KG1 (cell line): ENCODE data around the gene NAV3.
"Not testable (repeated sequence)": the region's sequence is repeated elsewhere in the genome, so short reads cannot be mapped to it uniquely, and the experiment has no call there.

Source experiments
- DNase-seq: peaks from one replicate; lab custom pipeline; 2025; lab: John Stamatoyannopoulos, UW

Gene NAV3

DNA sequence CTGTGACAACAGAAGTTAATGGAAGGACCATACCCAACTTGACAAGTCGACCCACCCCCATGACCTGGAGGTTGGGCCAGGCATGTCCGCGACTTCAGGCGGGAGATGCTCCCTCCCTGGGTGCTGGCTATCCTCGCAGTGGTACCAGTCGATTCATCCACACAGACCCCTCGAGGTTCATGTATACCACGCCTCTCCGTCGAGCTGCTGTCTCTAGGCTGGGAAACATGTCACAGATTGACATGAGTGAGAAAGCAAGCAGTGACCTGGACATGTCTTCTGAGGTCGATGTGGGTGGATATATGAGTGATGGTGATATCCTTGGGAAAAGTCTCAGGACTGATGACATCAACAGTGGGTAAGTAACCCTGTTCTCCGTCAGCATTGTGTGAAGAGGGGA is 220.1 kb downstream of the NAV3 start:
- no peak for DNase-seq

DNA sequence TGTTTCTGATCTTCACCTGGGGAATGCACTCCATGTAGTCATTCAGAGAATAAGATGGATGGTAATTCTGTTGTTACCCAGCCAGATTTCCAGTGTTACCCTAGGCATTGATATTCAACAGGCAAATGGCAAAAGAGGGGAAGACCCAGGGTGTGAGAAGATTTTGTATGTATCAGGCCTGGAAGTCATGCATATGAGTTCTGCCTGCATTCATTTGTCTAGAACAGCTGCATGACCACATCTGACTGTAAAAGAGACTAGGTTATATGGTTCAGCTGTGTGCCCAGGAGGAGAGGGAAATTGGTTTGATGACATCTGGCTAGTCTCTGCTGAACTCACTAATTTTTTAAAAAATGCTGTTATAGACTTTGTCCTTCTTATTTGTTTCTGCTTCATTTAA is 224.9 kb downstream of the NAV3 start:
- no peak for DNase-seq

DNA sequence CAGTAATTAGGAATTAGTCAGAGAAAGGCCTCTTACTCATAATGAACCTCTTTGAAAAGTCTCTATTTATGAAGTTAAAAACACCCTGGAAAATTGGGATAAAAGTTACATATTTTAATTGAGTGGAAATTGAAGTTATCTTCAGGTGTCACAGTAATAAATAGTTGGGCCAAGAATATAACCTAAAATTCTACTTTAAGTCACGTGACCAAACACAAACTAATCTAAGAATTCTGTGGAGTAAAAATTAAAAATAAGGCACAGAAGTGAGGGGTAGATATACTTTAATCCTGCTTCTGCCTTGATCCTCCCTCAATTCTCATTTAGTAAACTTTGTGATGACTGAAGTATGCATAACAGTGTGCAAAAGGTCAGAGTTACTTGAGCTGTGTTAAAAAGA is 226.4 kb downstream of the NAV3 start:
- no peak for DNase-seq

- DNase-seq = no peak
Measured at GRCh38 chr12:78060186-78060585, 229.5 kb downstream of the NAV3 start.

- no peak for DNase-seq
Measured at GRCh38 chr12:78062786-78063185, 232.1 kb downstream of the NAV3 start.

DNA sequence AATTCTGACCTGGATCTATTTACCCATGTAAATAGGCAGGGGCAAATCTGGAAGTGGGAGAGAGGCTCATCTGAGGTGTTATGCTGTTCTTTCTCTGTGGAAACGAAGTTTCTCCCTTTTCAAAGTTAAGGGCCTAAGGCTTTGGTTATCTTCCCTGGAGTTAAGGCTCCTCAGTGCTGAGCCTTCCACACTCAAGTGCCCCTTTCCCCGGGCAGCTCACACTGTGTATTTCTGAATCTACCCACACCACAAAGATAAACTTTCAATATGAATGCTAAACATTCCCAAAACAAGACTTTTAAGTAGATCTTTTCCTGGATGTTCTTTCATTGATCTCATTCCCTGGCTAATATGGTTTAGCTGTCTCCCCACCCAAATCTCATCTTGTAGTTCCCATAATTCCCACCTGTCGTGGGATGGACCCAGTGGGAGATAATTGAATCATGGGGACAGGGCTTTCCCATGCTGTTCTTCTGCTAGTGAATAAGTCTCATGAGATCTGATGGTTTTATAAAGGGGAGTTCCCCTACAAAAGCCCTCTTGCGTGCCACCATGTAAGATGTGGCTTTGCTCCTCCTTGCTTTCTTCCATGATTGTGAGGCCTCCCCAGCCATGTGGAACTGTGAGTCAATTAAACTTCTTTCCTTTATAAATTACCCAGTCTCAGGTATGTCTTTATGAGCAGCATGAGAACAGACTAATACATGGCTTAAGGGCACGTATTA is 251.1 kb downstream of the NAV3 start:
- no peak for DNase-seq

DNA sequence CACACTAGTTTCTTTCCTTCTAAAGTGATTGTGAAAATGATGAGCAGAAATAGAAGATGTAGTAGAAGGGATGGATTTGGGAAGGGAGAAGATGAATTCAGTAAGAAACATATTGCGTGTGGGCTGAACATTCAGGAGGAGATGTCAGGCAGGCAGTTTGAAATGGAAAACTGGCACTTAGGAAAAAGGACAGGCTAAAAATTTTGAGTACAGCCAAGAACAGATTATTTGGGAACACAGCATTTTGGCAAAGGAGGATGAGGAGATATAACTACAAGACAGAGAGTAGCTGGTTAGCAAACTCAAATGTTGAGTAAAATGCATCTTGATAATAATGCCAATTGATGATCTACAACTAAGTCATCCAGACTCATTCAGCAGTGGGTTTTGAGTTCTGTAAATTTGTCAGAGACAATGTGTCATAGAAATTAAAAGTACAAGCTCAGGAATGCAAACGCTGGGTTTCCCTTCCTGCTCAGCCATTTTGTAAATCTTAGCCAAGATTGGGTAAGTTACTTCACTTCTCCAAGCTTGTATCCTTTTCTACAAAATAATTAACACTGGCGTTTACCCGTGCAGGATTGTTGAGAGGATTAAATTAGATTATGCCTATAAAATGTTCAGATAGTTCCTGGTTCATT is 255.0 kb downstream of the NAV3 start:
- no peak for DNase-seq

- no peak for DNase-seq
Measured at GRCh38 chr12:78086553-78087362, 256.1 kb downstream of the NAV3 start.

DNA sequence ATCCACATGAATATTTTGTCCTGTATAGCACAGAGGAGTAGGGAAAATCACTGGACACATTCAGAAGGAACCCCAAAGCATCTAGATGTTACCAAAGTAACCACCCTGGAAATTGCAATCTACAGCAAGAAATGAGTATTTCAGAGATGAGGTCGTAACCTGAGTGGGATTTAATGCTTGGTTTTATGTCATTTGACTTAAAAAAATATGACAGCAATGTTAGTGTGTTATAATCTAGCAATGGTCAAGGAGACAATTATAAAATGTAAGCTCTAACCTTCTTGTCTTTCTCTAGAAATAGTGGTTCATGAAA is 256.6 kb downstream of the NAV3 start:
- no peak for DNase-seq

DNA sequence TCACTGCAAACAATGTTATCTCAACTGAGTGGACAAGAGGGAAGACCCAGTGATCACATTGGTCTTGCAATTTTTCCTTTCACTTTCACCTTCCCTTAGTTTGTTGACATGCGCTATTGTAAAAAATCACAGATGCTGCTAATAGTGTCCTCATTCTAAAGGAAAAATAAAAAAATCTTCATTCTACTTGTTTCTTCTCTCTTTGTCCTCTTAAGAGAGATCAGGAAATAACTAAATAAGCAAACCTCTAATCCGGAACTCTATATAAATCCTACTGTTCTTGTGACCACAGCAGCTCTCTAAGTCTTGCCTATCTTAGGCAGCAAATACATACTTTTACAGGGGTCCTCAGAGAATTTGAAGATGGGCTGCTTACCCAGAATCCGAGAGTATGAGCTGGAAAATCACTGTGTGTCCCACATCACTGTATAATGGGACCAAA is 257.7 kb downstream of the NAV3 start:
- DNase-seq = no peak

GRCh38 chr12:78090266-78090665 is 259.6 kb downstream of the NAV3 start:
- no peak for DNase-seq

DNA sequence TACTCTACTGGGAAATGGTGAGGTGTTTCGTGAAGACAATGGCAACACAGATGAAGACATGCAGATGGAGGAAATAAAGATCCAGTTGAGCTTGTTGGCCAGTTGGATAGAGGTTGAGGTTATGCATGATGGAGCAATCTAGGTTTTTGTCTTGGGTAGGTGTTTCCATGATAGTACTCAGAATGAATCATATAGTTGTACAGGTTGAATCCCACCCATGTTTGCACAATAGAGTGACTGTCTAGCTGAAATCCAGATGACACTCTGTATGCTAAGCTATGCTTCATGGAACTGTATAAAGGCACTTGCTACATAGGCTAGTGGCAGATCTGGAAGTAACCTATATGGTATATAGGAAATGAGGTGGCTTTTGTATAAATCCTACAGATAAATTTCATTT is 264.9 kb downstream of the NAV3 start:
- DNase-seq = no peak

- no peak for DNase-seq
Measured at GRCh38 chr12:78096909-78097597, 266.4 kb downstream of the NAV3 start.

DNA sequence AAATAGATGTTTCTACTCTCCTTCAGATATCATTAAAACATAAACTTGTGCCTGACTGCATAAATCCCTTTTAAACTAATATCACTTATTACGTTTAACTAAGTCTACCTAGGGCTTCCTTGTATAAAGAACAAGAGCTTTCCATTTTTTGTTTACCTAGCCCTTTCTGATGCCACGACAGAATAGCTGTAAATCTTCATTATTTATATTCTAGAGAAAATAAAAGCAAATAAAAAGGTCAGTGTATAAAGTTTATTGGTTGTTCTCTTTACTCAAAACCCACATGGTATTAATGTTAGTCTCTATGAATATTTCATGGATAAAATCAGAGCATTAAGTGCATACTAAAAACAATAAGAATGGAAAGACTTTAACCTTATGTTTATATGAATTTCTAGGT is 269.1 kb downstream of the NAV3 start:
- no peak for DNase-seq

GRCh38 chr12:78101113-78101876 is 270.6 kb downstream of the NAV3 start:
- no peak for DNase-seq

DNA sequence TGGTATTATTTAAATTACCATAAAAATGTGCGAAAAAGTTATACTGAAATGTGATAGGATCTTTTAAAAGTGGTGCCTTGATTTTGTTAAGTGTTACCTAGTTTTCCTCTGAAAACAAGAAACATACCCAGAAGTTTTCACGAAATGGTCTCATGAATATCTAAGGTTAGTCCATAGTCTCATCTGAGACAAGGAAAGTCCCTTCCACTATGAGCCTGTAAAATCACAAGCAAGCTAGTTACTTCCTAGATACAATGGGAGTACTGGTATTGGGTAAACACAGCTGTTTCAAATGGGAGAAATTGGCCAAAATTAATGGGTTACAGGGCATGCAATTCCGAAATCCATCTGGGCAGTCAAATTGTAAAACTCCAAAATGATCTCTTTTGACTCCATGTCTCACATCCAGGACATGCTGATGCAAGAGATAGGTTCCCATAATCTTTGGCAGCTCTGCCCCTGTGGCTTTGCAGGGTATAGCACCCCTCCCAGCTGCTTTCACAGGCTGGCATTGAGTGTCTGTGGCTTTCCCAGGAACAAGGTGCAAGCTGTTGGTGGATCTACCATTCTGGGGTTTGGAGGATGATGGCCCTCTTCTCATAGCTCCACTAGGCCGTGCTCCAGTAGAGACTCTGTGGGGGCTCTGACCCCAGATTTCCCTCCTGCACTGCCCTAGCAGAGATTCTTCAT is 271.4 kb downstream of the NAV3 start:
- no peak for DNase-seq

GRCh38 chr12:78102801-78103200 is 272.1 kb downstream of the NAV3 start:
- not testable (repeated sequence) for DNase-seq

DNA sequence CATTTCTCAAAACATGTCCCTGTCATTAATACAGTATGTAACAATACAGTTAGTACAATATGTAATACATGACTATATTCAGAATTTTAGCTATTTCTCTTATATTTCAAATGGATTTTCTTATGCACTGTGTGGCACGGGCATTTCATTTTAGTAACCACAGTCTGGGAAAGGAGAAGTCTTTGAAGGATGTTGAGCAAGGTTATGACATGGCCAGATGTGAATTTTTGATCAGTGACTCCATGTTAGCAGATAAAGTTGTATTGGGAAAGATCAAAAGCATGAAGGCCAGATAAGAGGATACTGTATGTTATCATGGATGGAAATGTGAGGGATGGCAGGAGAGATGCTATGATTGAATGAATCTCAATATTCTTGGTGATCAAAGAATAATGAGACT is 285.2 kb downstream of the NAV3 start:
- no peak for DNase-seq

GRCh38 chr12:78118036-78118435 is 287.3 kb downstream of the NAV3 start:
- no peak for DNase-seq

GRCh38 chr12:78118486-78118885 is 287.8 kb downstream of the NAV3 start:
- no peak for DNase-seq

GRCh38 chr12:78119351-78119918 is 288.7 kb downstream of the NAV3 start:
- no peak for DNase-seq
